Measurements from ENCODE around the gene CES3.

- TF ChIP-seq CTCF (conservative IDR thresholded peaks at IDR 0.05; ENCODE audit: low read length) (no peak), EZH2phosphoT487 (IDR thresholded peaks at IDR 0.05; ENCODE audit: borderline replicate concordance, low read depth, low read length) (no peak)
Measured at GRCh38 chr16:67014634-67015312, 53.7 kb downstream of the CES3 start.

Measured in OCI-LY7 (cell line).